ENCODE measurements around the gene EFCAB8.

GRCh38 chr20:33010133-33010504, 151.4 kb downstream of the EFCAB8 start:
- TF ChIP-seq CTCF (IDR thresholded peaks at IDR 0.05; ENCODE audit: low read depth, low read length, poor library complexity, severe bottlenecking) (no peak), EZH2phosphoT487 (IDR thresholded peaks at IDR 0.05; ENCODE audit: borderline replicate concordance, low read length) (no peak)
